ENCODE measurements around the gene SLC4A9.
A peak's percentile ranks its signal among the peaks of the same experiment; 100 is the strongest.
"Not testable (repeated sequence)": the region's sequence is repeated elsewhere in the genome, so short reads cannot be mapped to it uniquely, and the experiment has no call there.

Gene SLC4A9

DNA sequence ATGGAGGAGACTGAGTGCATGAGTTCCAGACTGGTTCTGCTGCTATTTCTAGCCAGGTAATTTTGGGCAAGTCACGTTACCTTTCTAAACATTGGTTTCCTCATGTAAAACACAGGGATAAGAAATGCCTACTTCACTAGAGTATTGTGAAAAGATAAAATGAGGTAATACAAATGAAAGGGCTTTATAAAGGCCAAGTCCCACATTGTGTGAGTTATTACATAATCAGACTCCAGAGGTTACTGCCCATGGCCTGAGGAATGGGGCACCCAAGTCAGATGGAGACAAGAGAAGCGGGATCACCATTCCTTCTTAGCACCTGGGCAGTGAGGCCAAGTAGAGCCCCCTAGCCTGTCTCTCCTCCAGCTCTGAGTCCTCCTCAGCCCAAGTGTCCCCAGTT is 21.1 kb upstream of the SLC4A9 start:
- no peak for DNase-seq

DNA sequence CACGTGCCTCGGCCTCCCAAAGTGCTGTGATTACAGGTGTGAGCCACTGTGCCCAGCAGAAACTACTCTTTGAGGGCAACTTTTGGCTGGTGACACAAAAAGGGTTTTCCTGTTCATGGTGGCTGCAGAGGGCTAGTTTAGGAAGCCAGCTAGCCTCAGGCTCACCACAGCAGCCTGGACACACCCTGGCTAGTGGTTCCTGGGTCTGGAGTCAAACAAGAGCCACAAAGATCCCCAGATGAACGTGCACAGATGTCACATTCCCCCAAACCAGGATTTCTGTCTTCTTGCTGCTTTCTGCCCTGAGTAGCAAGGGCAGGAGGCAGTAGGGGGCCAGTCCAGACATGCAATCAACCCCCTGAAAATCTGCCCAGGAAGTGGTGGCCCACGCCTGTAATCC is 20.4 kb upstream of the SLC4A9 start:
- no peak for DNase-seq

DNA sequence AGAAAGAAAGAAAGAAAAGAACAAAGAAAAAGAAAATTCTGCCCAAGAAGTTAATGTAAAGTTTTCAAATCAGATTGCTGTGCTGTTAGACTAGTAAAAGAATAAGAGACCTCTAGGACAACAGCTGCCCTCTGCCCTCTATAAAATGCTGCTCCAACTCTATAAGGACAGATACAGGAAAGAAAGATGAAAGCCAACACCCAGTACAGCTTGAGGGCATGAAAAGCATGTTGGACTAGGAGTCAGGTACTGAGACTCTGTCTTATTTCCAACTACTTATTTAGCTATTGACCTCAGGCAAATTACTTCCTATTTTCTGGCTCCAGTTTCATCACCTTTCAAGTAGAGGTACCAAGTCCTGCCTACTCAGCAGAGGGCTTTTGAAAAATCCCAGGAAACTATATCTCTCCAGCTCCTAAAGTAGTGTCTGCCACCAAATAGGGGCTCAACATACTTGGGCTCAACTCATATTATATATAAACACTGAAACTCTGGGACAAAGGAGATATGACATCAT is 19.3 kb upstream of the SLC4A9 start:
- no peak for DNase-seq

DNA sequence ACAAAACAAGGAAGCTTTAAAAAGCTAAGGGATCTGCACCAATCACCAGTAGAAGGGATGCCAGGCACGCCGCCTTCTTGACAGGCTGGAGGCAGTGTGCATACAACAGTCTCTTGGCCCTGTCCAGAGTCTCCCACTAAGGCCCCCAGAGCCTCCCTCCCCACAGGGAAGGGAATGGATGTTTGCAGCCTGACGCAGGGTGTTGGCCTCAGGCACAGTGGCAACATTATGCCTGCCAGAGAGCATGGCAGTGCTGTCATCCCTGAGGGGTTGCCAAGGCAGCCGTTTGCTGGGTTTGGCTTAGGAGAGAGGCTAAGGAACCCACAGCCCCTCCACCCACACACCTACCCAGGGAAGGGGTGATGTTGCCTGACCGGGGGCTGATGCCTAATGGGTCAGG is 18.4 kb upstream of the SLC4A9 start:
- DNase-seq: no peak

DNA sequence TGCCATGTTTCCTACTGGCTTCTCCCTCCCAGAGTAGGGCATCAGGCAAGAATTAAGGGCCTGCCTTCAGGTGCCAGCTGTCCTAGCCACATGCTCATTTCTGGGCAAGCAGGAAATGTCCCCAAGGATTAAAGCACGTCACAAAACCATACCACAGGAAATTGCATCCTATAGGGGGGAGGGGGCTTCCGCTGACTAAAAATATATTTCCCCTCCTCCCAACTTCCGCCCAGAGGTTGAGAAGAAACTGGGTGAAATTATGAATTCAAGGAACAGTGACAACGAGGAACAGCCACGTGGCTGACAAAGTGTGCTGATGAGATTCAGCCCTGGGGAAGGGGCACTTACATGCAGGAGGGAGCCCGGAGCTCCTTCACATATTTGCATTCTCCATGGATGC is 17.7 kb upstream of the SLC4A9 start:
- no peak for DNase-seq

DNA sequence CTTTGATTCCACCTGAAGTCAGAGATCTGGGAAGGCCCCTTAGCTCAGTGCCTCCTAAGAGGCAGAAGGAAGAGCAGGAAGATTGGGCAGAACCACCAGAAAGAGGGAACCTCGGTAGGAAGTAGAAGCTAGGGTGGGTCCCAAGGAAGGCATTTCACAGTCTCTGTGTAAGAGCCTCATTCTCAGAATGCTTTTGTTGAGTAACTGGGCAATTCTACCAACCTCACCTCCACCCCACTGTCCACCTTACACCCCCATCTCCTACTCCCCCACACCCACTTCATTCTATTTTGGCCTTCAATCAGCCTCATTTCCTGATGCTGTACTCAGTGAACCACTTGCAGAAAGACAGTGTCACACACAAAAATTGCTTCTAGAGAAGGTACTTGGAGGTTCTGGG is 17.1 kb upstream of the SLC4A9 start:
- DNase-seq: no peak

DNA sequence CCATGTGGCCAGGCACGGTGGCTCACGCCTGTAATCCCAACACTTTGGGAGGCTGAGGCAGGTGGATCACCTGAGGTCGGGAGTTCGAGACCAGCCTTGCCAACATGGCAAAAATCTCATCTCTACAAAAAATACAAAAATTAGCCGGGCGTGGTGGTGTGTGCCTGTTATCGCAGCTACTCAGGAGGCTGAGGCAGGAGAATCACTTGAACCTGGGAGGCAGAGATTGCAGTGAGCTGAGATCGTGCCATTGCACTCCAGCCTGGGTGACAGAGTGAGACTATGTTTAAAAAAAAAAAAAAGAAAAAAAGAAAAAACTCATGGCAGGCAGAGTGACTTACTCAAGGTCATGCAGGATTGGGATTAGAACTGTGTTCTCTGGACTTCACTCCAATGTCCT is 16.1 kb upstream of the SLC4A9 start:
- DNase-seq: not testable (repeated sequence)

DNA sequence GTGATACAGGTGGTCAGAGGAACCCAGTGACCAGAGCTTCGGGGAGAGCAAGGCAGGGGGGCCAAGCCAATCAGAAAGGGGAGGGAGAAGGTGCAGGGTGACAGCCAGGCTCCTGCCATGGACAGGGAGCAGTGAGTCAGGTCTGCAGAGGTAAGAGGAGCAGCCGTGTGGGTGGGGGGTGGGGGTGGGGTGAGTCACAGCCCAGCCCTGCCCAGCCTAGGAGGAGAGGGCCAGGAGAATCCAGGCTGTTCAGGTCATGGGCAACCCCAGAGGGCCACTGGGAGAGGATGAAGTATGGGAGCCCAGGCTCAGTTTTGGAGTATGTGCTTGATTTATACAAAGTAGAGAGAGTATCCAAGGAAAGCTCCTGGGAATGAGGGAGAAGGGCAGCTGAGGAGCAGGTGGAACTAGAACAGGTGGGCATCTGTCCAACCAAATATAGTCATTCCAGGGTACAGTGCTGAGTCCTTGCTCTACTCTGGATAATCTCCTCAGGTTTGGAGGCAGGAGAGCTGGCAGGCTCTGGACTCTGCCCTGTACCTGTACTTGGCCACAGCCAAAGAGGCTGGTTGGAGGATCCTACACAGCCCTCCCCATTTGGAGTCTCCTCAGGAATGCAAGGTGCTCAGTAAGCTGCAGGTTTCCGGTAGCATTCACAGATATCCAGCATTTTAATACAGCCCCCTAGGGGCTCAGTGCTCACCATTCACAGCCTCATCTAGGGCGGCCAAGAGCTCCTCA is 15.1 kb upstream of the SLC4A9 start:
- no peak for DNase-seq

DNA sequence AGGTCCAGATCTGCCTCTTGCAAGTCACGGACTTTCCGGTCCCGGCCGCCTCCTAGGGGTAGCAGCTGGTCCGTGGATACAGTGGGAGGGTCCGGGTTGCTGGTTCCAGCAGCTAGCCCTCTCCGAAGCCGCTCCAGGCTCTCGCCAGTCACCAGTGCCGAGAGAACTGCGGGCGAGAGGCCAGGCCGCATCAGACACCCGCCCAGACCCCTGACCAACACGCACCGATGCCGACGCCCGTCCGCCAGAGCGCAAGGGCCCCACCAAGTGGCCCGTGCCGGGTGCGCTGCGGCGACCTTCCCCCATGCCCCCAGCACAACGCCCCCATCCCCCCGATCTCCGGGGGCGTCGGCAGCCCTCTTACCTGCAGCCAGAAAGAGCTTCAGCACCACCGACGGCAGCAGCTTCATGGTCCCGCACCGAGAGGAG is 14.1 kb upstream of the SLC4A9 start:
- DNase-seq: peak; percentile 31

DNA sequence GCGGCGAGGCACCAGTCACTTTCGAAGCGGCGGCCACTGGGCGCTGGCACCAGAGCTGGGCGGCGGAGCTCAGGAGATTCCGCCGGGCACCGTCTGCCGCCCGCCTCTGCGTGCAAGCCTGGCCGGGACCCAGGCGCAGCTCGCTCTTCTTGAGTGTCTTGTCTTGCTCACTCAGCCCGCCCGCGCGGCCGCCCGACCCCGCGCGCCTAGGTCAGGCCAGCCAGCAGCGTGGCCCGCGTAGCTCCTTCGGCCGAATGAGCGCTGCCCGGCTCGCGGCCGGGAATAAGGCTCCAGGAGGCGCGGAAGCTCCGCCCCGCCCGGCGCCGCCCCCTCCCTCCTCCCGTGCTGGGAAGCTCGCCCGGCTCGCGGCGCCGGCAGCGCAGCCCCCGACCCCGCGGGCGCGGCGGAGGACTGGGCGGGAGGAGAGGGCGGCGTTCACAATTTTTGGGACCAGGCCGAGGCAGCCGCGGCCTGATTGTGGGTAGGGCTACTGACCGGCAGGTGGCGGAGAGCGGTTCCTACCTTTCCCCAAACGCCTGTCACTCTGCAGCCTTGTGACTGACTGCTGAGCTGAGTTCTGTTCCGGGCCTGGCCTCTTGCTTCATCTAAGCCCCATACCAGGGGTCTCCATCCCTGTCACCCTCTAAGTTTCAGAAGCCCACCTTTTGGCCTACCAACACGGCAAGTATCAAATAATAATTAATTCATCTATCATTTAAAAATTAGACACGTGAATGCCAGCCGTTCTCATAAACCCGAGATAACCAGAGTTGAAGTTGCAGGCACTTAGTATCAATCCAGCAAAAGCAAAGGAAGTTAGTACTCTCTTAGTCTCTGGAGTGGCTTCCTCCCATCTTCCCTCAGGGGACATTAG is 13.4 kb upstream of the SLC4A9 start, which contains the start of gene HBEGF:
HBEGF (minus strand) TSS at position 256 of the 874 bp plus-strand sequence. CDS start 275 bp downstream, outside the sequence.
- DNase-seq: peak; percentile 74

DNA sequence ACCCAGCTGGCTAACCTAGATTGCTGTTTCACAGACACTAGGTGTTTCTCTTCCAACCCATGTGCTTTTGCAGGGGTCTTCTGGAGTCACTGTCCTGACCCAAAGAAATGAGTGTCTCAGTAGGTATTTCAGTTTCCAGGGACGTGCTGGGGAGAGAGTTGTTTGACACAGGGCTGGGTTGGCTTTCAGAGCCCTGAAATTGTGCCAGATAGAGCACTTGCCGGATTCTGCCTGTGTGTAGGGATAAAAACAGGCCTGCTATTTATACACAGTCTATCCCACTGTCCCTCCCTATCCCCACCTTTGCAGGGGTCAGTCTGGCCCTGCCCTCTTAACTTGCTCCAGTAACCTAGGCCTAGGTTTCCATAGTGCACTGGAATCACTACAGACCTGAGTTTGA is 12.6 kb upstream of the SLC4A9 start:
- DNase-seq: no peak

DNA sequence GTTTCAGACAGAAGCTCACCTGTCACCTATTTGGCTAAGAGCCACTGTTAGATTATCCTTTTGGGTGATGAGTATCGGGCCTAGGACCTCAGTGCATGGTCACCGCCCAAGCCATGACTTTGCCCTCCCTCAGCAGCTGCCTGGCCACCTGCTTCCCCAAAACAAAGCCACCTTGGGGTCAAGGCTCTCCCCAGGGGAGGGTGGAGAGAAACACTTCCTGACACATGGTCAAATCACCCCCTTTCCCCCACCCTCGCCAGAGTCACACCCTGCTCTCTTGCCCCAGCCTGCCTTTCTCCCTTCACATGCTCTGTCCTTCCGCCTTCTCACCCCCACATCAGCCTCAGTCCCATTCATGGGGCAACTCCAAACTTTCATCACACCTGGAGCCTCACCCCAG is 11.9 kb upstream of the SLC4A9 start:
- peak; percentile 44 for DNase-seq

DNA sequence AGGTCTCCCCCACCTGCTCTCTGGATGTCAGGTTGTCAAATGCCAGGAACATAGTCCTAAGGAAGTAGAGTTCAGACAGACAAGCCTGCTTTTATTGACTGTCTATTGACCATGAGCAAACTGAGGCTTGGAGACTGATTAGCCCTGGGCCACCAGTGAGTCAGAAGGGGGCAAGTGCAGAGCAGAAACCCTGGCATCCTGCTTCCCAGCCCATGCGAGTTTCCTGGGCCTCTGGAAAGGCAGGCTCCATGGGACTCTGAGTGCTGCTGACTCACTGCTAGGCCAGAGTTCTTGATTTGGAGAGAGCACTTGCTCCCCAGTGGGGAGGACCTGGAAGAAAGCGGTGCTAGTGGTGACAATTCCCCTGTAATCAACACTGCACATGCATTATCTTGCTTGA is 10.8 kb upstream of the SLC4A9 start:
- no peak for DNase-seq

DNA sequence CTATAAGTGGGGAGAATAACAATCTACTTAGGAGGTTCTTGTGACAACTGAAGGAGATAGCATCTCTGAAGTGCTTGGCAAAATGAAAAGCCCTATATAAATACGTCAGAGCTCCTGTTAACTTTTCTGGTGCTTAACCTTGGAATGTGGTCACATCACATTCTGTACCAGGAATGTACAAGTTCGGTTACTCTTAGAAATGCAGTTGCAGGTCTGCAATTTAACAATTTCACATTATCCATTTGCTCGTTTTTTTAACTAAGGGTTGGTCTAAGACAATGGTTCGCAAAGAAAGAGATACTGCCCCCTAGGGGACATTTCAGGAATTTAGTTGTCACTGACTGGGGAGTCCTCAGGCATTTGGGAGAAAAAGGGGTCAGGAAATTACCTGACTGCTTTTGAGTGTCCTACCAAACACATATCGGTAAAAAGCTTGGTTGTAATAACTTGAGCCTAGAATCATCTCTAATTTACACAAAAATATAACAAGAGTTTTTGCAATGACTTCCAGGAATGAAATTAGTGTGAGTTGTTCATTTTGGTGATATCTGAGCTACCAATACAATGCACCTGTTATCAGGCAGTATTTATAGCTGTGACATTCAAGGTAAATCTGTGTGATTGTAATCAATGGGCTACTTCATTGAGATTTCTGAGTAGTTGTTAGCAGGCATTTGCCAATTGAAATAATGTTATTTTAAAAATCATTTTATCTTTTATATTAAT is 8.2 kb upstream of the SLC4A9 start:
- peak; percentile 45 for DNase-seq

DNA sequence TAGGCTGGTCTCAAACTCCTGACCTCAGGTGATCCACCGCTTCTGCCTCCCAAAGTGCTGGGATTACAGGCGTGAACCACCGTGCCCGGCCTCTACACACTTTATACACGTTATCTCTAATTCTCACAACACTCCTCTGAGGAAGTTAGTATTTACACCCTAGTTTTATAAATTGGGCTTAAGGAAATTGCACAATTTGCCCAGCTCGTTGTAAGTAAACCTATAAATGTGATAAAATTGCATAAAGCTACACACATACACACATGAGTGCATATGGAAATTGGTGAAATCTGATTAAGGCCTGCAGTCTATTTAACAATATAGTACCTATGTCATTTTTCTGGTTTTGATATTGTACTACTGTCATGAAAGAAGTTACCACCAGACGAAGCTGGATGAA is 4.4 kb upstream of the SLC4A9 start:
- no peak for DNase-seq

DNA sequence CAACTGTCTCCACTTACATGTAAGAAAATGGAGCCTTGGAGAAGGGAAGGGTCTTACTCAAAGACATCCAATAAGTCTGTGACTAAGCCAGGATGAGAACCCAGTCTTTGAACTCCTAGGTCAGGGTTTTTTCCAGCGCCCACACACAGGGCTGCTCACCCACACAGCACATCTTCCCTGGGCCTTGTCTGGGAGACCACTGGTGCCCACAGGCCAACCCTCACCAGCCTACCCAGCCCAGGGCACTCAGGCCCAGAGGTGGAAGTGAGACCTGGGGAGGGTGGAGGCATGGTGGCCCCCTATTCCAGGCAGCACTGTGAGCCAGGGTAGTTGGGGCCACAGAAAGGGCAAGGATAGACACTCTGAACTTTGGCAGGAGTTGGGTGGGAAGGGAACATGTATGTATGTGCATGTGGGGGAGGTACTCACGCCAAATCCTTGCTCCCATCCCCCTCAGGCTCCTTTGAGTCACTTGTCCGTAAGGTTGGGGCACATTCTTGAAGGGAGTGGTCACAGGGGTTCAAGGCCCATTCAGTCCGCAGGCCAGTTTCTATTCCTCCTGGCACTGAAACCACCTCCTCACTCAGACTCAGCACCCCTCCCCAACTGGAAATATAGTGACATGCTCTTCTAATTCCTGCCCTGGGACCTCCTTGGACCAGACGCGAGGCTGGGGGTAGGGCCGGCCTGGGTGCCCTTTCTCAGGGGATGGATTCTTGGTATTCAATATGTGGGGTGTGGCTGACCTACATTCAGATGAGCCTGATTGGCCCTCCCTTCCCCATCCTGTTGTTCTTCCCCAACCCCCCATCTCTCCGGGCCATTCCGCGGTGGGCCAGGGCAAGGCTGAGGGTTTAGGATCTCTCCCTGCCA is 2.9 kb upstream of the SLC4A9 start:
- no peak for DNase-seq

DNA sequence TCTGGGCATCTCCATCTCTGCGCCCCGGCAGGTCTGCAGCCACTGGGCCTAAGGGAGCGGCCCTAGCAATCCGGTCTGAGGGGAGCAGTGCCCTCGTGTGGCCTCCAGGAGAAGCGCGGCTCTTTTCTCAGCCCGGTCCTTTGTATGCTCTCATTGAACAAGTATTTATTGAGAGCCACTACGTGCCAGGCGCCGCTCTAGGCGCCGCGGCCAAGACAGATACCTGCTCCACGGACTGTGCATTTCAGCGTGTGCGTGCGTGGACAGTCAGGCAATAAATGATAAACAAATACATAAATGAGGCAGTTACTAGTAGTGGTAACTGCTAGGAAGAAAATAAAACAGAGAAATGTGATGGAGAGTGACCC is 2.3 kb upstream of the SLC4A9 start:
- DNase-seq: peak; percentile 79

DNA sequence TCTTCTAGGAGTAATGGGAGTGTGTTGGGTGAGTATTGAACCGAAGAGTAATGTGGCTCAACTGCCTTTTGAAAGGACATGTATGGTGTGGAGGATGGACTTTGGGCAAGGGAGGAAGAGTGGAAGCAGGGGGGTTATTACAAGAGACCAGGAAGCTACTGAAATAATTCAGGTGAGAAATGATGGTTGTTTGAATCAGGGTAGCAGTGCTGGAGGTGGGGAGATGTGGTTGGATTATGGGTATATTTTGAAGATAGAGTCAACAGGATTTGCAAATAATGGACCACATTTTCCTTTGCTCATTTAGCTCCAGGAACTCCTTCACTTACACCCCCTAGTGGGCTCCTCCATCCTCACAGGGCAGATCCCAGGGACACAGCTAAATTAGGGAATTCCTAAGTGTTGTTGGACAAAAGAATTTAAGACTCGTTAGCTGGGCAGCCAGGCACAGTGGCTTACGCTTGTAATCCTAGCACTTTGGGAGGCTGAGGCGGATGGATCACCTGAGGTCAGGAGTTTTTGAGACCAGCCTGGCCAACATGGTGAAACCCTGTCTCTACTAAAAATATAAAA is 1.2 kb upstream of the SLC4A9 start:
- DNase-seq: no peak

DNA sequence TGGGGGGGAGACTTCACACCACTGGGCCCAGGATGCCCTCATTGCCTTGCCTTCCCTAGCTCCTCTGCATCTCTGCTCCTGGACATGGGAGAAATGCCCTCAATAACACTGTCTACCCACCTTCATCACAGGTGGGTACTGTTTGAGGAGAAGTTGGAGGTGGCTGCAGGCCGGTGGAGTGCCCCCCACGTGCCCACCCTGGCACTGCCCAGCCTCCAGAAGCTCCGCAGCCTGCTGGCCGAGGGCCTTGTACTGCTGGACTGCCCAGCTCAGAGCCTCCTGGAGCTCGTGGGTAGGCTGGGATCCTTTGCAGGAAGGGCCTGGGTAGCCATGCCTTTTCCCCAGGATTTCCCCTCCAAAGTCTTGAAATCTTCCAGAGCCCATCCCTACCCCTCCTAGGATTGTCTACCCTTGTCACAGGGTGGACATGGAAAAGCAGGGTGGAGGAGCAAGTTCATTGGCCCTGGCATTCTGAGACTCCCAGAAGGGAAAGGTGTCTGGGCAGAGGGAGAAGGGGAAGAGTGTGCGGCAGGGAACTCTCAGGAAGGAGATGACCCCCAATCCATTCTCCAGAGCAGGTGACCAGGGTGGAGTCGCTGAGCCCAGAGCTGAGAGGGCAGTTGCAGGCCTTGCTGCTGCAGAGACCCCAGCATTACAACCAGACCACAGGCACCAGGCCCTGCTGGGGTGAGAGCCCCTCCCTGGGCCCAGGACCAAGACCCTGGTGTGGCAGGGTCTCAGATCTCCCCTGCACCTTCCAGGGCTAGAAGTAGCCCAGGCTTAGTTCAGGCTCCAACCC is 886 bp downstream of the SLC4A9 start:
- no peak for DNase-seq

DNA sequence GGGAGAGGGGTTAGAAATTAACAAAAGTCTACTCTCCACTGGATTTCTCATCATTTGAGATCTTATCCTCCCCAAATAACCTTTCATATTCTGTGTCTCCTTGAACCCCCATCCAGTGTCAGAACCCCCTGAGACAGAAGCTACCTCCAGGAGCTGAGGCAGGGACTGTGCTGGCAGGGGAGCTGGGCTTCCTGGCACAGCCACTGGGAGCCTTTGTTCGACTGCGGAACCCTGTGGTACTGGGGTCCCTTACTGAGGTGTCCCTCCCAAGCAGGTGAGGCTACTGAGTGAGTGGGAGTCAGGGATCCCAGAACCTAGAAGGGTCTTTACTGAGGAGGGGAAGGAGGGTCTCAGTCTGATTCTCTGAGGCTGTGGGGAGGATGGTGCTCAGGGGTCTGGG is 1.9 kb downstream of the SLC4A9 start:
- no peak for DNase-seq

DNA sequence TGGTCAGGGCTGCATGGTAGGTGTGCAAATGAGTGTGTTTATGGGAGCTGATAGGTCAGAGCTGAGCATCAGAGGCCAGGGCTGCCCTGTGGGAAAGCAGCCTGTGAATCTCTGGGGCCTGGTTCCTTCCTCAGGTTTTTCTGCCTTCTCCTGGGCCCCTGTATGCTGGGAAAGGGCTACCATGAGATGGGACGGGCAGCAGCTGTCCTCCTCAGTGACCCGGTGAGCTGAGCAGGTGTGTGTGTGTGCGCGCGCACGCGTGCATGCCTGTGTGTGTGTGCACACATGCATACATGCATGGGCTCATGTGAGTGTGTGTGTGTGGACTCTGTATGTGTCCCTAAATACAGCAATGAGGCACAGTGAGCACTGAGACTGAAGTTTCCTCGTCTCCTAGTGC is 2.3 kb downstream of the SLC4A9 start:
- DNase-seq: no peak

Measured in NCI-H2029 (cell line).